ENCODE results near the gene SH3PXD2A.

GRCh38 chr10:103710490-103710889 is 144.9 kb downstream of the SH3PXD2A start:
- TF ChIP-seq YY1 (tag by site-specific recombination; IDR thresholded peaks at IDR 0.05) (no peak), KLF9 (tag by site-specific recombination; IDR thresholded peaks at IDR 0.05; ENCODE audit: low read depth) (no peak), ZNF26 (tag by site-specific recombination; IDR thresholded peaks at IDR 0.05) (no peak), ZNF19 (tag by site-specific recombination; IDR thresholded peaks at IDR 0.05; ENCODE audit: low read depth) (no peak), ZFHX2 (tag by site-specific recombination; conservative IDR thresholded peaks at IDR 0.05) (no peak), ZNF639 (tag by site-specific recombination; IDR thresholded peaks at IDR 0.05) (no peak), CTCF (tag by site-specific recombination; IDR thresholded peaks at IDR 0.05) (no peak), SCRT1 (tag by site-specific recombination; IDR thresholded peaks at IDR 0.05; ENCODE audit: borderline replicate concordance) (no peak), ZNF202 (tag by site-specific recombination; IDR thresholded peaks at IDR 0.05; ENCODE audit: borderline replicate concordance) (no peak), PRDM1 (tag by site-specific recombination; IDR thresholded peaks at IDR 0.05) (no peak), ZFP37 (tag by site-specific recombination; IDR thresholded peaks at IDR 0.05) (no peak)
- TF ChIP-seq, protein P1, sequence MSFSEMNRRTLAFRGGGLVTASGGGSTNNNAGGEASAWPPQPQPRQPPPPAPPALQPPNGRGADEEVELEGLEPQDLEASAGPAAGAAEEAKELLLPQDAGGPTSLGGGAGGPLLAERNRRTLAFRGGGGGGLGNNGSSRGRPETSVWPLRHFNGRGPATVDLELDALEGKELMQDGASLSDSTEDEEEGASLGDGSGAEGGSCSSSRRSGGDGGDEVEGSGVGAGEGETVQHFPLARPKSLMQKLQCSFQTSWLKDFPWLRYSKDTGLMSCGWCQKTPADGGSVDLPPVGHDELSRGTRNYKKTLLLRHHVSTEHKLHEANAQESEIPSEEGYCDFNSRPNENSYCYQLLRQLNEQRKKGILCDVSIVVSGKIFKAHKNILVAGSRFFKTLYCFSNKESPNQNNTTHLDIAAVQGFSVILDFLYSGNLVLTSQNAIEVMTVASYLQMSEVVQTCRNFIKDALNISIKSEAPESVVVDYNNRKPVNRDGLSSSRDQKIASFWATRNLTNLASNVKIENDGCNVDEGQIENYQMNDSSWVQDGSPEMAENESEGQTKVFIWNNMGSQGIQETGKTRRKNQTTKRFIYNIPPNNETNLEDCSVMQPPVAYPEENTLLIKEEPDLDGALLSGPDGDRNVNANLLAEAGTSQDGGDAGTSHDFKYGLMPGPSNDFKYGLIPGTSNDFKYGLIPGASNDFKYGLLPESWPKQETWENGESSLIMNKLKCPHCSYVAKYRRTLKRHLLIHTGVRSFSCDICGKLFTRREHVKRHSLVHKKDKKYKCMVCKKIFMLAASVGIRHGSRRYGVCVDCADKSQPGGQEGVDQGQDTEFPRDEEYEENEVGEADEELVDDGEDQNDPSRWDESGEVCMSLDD (tag by site-specific recombination; IDR thresholded peaks at IDR 0.05): no peak
